GM19240 (cell line): ENCODE measurements around the gene ASPDH.

ENCODE experiments used
- DNase-seq: peaks from one replicate; pipeline ENCODE4 v3.0.0; 2011; ENCODE audit warnings: low spot score; ENCODE audit not compliant: insufficient read length

The ASPDH gene

DNA sequence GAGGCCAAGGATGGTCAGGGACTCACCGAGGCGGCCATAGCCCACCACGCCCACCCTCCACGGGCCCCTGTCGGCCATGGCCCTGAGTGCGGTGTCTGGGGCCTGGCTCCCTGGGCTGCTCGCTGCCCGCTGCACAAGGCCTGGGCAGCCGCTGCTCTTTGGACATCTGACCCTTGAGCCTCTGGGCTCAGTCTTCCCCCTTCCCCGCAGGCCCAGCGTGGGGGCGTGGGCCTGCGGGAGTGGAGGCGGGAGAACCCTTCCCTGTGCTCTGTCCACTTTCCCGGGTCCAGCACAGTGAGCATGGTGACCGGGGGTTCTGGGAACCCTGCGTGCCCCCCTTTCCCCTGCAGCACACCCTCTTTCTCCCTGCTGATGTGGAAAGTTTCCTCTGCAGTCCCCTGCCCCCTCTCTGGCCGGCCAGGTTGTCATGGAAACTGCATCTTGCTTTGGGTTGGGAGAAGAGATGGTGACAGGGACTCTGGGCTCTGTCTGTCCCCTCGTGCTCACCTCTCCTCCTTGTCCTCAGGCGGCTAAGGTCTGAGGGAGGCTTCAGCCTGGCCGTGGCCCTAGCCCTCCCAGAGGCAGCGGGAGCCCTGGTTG is at the start of gene ASPDH:
Gene ASPDH (minus strand): TSS at position 168 of the 600 bp plus-strand sequence. CDS start 90 bp downstream, at position 78.
- DNase-seq, result no peak

DNA sequence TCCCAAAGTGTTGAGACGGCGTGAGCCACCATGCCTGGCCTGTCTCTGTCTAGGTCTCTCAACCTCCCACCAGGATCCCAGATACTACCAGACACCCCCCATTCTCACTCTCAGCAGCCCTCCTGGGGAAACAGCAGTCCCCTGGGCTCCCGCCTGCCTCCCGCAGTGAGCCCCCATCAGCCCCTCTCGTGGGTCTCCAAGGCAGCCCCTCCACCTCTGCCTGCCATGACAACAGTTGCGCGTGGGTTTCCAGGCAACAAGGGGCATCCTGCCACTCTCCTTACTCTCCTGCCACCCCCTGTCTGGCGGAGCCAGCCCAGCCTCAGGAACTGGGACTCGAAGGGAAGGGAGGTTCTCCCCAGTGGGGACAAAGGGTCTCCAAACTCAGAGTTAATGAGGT is 49.3 kb upstream of the ASPDH start:
- DNase-seq, result no peak

DNA sequence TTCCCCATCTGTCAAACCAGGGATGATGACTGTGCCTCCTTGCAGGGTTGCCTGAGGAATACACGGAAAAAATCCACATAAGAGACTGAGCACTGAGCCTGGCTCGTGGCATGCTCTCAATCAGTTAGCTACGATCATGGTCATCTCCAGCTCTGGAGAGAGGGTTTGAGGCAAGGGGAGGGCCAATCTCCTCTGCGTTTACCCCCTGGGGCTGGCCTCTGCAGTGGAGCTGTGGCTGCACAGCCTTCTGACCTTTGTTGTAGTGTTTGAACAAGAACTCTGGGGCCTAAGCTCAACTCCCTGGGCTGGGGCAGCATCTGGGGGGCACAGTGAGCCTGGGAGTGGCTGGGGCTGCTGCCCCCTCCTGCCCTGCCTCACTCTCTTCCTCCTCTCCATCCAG is 48.6 kb upstream of the ASPDH start:
- no peak for DNase-seq

DNA sequence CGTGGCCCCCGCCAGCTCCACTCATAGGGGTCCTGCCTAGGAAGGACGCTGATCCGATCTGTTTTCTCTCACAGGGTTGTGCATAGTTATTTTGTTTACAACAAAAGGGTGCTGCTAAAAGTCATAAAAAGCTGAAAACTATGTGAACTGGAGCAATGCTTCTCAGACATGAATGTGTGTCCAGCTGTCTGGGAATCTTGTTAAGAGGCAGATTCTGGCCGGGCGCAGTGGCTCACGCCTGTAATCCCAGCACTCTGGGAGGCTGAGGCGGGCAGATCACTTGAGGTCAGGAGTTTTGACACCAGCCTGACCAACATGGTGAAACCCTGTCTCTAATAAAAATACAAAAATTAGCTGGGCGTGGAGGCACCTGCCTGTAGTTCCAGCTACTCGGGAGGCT is 45.9 kb upstream of the ASPDH start:
- no peak for DNase-seq

DNA sequence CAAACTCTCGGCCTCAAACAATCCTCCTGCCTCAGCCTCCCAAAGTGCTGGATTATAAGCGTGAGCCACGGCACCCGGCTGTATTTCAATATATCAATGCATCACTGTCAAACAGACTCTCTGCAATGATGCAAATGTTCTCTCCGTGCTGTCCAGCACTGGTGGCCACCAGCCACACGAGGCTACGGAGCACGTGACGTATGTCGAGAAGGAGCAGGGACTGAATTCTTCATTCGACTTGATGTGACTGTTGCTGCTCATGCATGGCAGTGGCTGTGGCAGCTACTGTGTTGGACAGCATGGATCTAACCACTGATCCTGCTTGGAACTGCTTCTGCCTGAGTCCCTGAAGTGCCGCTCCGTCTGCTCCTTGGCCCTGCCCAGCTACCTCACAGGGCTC is 44.7 kb upstream of the ASPDH start:
- DNase-seq, result no peak

DNA sequence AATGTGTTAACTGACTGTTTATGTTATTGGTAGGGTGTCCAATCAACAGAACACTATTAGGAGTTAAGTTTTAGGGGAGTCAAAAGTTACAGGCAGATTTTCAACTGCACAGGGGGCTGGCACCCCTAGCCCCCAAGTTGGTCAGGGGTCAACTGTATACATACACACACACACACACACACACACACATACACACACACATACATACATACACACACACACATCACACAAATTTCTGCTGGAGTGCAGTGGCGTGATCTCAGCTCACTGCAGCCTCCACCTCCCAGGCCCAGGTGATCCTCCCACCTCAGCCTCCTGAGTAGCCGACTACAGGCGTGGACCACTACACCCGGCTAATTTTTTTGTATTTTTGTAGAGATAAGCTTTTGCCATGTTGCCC is 44.3 kb upstream of the ASPDH start:
- no peak for DNase-seq

DNA sequence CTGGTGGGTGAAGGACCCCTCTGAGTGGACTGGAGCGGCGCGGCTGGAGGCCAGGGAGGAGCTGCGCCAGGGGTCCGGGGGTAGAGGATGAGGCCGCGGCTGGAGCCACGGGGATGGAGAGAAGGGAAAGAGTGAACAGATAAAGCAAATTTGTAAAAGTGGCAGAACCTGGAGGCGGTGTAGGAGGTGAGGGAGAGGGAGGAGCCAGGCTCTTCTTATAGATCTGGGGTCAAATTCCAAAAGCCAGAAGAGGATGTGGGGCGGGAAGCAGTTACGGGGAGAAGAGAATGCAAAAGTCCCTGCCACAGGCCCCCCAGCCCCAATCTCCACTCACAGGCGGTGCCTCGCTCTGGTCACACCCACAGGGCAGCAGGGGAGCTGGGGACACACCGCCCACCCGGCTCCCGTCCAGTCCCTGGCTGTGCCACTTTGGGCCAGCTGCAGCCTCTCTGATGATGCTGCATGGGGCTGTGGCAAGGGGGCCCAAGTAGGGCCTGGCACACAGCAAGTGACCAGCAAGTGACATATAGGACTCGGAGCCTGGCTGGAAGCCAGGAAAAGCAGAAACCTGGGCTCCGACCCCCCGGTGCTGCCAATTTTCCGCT is 43.4 kb upstream of the ASPDH start:
- no peak for DNase-seq

DNA sequence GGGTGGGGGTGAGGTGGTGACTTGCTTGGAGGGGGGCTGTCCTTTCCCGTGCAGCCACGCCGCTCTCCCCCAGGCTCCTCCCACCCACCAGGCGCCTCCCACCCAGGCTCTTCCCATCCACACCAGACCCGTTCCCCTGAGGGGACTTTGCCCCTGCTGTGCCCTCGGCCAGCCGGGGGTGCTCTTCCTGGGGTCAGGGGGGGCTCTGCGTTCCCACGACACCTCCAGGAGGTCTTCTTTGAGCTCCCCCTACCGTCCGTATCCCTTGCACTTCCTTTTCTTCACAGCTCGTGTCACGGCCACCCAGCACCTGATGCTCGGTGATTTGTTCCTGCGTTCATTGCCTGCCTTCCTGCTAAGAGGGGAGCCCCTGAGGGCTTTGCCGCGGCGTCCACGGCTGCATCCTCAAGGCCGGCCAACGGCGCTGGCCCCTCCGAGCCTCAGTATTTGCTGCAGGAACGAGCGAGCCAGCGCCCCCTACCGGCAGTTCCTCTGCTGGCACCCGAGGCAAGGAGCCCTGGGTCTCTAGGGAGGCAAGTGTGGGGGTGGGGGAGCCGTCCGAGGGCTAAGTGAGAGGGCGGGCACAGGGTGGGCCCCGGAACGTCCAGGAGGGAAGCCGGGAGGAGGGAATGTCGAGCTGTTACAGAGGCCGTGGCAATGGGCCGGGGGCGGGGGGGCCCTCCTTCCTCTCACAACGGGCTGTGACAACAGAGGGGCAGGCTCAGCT is 42.7 kb upstream of the ASPDH start:
- peak; percentile 85 for DNase-seq

DNA sequence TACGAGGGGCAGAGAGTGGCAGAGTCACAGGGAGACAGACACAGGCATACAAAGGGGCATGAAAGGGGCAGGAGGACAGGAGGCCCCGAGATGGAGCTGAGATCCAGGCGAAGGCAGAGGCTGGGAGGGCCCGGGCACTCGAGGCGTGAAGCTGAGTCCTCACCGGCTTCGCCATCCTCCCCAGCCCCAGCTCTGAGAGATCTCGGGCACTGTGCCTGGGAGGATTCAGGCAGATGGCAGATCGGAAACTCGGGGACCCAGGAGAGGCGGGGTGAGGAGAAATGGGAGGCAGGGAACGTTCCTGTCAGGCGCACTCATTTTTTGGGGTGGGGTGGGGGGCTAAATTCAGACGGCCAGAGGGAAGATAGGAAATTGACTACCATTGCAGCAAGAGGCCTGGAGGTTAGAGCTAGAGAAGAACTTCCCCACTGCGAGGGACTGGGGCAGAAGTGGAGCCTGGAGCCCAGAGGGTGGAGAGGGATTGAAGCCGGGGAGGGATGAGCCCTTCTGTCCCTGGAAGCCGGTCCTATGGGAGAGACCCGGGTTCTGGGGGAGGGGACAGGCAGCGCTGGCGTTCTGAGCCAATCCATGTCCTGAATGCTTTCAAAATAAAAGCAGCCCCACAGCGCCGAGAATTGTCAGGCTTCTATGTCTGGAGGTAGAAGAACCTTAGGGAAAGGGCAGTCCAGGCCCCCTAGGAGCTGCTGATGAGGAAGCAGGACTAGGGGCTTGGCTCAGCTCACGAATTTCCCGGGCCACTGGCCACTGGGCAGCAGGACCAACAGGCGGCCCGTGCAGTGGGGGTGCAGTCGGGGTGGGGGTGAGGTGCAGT is 42.0 kb upstream of the ASPDH start:
- no peak for DNase-seq

DNA sequence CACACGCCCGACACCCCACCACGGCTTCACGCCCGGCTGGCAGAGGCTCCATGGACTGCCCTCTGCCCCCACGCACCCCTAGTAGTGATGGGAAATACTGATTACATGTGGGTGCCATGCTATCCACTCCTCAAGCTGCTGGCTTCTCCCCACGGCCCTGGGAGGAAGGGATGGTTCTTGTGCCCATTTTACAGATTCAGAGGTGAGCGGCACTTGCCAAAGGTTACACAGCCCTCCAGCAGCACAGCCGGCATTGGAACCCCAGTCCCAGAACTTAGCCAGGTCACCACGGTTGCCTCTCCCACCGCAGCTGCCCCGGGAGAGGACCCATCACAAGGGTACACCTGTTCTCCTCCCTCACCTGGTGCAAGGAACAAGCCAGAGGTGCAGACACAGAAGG is 41.3 kb upstream of the ASPDH start:
- no peak for DNase-seq

DNA sequence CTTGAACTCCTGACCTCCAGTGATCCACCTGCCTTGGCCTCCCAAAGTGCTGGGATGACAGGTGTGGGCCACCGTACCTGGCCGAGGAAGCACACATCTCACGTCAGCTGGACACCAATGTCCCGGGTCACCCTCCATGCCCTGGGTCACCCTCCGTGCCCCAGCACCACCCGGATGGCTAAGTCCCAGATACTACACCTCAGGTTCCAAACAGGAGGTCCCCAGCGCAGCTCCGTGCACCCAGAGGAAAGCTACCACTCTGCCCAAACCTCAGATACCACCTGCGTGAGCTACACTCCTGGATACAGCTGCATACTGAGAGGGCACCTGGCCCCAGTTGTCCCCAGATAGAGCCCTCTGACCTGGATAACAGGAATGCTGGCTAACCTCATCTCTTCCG is 40.5 kb upstream of the ASPDH start:
- no peak for DNase-seq

DNA sequence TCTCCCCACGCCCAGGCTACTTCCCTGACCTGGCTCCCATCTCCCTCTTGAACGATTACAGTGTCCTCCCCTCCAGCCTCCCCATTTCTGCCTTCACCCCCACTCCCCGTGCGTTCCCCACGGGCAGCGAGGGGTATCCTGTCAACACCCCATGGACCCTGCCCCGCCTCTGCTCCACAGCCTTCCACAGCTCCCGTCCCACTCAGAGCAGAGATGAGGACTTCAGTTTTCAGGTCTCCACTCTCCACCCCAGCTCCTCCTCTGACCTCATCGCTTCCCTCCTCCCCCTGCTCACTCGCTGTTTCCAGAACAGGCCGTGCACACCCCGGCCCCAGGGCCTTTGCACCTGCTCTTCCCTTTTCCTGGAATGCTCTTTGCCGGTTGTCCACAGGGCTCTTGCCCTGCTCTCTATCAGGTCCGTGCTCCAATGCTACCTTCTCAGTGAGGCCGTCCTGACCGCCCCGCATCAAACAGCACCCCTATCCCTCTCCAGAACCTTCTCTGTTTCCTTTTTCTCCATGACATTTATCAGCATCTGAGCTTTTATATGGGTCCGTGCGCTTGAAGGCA is 39.5 kb upstream of the ASPDH start:
- DNase-seq, result no peak

DNA sequence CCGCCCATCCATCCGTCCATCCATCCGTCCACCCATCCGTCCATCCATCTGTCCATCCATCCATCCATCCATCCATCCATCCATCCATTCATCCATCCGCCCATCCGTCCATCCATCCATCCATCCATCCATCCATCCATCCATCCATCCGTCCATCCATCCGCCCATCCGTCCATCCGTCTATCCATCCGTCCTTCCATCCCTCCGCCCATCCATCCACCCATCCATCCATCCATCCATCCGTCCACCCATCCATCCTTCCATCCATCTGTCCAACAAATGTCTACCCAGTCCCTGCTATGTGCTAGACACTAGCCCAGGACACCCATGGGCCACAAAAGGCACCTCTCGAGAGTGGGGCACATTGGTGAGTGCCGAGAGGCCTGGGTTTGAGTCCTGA is 38.8 kb upstream of the ASPDH start:
- no peak for DNase-seq

DNA sequence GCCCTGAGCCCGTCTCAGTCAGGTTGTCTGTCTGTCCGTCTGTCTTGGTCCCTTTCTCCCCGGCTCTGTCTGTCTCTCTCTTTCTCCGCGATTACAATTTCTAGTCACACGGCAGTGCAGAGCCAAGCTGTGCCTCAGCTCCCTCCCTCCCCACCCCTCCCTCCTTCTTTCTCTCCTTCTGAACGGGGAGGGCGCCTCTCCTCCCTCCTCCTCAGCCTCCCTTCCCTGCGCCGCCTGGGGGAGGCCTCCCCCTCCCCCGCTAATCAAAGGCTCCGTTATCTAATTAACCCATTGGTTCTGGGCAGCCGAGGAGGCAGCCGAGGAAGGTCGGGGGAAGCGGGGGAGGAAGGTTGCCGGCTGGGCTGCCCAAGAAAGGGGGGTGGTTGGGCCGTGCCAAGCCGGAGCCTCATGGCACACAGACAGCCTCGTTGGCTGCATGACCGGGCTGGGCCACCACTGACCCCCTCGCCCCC is 38.0 kb upstream of the ASPDH start:
- DNase-seq, result no peak

DNA sequence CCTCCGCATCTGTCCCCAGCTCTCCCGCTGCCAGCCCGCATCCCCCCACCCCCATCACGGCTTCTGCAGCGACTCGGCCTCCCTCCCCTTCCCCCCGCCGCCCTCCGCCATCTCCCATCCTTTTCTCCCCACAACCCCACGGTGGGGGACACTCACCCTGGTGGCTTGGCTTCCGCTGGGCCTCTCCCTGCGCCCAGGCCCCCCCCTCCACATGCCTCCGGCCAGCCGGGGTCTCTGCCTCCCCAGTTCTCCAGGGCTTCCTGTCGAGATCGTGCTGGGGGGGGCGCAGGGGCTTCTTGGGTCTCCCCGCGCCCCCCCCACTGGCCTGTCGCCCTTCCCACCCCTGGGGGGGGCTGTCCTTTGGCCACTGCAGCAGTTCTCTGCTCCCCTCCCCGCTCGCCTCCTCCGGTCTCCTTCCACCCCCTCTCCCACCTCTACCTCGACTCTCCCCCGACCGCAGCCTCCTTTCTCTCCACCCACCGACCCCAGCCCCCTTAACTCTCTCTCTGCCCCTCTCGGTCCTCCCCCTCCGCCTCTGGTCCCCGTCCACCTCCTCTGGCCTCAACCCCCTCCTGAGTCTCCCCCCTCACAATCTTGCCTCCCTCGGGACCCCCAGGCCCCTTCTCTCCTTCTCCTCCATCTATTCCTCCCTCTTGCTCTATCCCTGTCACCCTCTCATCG is 37.5 kb upstream of the ASPDH start:
- DNase-seq, result no peak

DNA sequence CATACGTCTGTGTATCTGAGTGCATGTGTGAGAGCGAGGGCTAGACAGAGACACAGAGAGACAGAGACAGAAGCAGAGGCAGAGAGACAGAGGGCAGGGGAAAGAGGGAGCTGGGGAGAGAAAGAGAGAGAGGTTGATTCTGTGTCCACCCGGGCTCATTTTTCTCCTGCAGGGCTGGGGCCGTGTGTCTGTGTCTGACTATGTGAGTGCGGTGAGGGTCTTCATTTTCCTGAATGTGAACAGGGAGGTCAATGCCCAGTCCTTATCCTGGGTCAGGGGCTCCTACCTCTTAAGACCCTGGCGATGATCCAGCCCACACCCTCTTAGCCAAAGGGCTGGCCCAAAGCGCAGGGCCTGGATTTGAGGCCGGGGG is 36.9 kb upstream of the ASPDH start:
- no peak for DNase-seq

DNA sequence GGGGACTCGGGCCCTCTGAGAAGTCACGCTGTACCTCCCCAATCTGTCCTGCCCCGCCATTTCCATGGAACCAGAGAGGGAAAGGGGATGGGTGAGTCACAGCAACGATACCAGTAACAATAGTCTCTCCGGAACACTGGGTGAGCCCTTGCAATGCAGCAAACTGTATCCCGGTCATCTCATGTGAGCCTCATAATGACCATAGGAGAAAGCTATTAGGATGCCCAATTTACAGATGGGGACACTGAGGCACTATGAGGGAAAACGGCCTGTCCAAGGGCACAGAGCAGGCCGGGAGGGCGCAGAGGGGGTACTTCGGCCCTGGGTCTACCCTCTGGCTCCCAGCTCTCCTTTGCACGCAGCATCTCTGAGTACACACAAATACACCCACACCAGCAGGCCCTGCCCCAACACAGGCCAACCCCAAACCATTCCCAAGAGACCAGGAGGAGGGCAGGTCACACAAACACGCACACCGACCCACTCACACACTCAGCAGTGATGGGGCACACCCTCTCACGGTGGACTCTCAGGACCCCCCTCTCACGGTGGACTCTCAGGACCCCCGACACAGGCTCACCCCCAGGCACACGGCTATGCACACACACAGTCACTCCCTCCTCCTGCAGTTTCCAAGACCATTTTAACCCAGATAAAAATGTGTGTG is 36.3 kb upstream of the ASPDH start:
- DNase-seq, result no peak

DNA sequence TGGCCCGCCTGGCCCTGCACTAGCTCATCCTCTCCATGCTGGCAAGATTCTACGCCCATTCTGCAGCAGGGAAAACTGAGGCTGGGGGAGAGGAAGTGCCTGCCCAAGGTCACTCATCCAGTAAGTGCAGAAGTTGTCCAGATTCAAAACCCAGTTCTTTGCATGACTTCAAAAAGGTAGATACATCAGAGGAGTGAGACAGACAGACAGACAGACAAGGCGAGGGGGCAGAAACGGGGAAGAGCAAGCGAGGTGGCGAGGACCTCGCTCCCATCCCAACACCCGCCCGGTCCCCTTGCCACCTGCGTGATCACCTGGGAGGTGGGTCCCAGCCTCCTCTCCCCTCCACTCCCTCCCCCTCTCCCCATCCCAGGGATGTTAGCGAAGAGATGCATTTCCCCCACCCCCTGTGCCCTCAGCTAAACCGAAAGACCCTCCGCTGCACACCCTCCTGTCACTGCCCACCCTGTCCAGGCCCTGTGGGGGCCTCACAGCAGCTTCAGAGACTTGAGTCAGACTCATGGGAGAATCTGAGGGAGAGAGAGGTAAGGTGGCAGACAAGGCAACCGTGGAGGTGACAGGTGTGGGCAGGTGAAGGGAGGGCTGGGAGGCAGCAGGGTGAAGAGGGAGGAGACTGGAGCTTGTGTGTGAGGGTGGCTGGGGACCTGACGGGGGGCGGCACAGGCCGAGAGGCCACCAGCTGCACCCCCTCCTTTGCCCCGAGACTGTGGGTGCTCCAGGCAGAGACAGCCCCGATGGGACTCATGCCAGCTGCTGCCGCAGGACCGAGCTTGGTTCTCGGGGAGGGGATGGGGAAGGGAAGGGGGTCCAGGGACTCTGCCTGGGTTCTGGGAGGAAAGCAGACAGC is 35.6 kb upstream of the ASPDH start:
- DNase-seq, result no peak

DNA sequence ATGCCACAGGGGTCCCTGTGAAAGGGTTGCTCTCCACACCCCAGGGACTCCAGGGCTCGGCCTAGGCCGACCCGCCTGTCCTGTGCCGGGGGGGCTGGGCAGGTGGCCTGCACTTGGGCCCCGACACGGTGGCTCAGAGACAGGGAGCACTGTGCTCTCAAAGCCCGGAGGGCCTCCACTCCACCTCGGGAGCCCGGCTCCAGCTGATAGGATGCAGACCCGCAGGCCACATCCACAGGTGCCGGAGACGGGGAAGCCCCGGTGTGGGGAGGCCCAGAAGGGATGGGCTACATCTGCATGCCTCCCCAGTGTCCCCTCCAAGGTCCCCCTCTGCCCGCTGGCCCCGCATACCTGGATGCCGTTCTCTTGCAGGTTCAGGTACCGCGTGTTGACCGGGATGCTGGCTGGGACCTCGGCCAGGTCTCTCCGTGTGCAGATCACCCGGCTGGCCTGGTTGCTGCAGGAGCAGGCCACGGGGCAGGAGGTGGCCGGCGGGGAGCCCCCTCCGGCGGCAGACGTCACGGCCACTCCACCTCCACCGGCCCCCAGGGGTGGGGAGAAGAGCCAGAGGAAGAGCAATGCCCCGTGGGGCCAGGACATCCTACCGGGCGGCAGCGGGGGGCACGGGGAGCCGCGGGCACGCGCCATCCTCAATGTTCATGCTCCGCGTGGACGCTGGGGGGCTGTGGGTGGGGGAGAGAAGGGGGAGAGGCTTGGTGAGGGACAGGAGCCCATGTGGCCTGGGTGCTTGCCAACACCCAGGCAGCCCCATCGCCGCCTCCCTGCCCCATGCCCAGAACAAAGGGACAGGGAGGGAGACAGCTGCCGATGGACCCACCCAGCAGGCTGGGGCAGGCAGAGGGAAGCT is 34.7 kb upstream of the ASPDH start:
- no peak for DNase-seq
